Measurements from ENCODE around the gene COG1.

- TF ChIP-seq CTCF (IDR thresholded peaks at IDR 0.05) (peak; percentile 22 to 45 (median 26)), POLR2A (IDR thresholded peaks at IDR 0.05) (no peak)
Measured at GRCh38 chr17:73196500-73196899, 3.6 kb downstream of the COG1 start.
